Mucosa of descending colon (tissue), 3 donors: Measurements from ENCODE around the gene ST6GALNAC3. TPM values are rescaled to one million over a fixed set of nuclear protein-coding genes. Genes with fewer than 3 reads are reported as not detected.

Experiments used
- ATAC-seq: fragments of 200-7000 bp; cut with Tn5 transposase; one replicate; pipeline ENCODE4 v1.9.1; 2020; ENCODE audit warnings: mild to moderate bottlenecking, moderate library complexity
- DNase-seq, 3 donors: peaks; one replicate each; pipeline ENCODE4 v3.0.0-alpha.2; 2020
- H3K36me3 ChIP-seq: fragments of 200-600 bp; one replicate; pipeline ENCODE4 v1.8.0; 2021; ENCODE audit warnings: low read depth, mild to moderate bottlenecking
- H3K4me1 ChIP-seq: fragments of 200-600 bp; one replicate; pipeline ENCODE4 v1.8.0; 2021; ENCODE audit warnings: low read depth, mild to moderate bottlenecking
- H3K4me3 ChIP-seq: fragments of 200-600 bp; one replicate; pipeline ENCODE4 v1.8.0; 2021; ENCODE audit warnings: mild to moderate bottlenecking
- H3K9me3 ChIP-seq: fragments of 200-600 bp; one replicate; pipeline ENCODE4 v1.8.0; 2021; ENCODE audit warnings: mild to moderate bottlenecking
- intact Hi-C, 2 donors: fragments of 100-400 bp; cut with DNase I in 1 of 2; cut with micrococcal nuclease in 1 of 2; formaldehyde crosslinking; loops; one replicate each; pipeline versions ENCODE4 v1.11.0 to v1.11.1; 2022; cut with DNase I, micrococcal nuclease
- total RNA-seq, 3 donors: library from RNA; stranded (reverse); fragmentation: NEBNext Ultra II Directional in 2 of 3; extraction: Animal tissue kit (Norgen Biotek cat#: 25700) in 2 of 3; gene quantifications; one replicate each; pipeline versions ENCODE4 v1.2.1 to v1.2.4, GENCODE V29; 2021 to 2023
- TF ChIP-seq, protein P1 (sequence below): fragments of 200-600 bp; IDR thresholded peaks from one replicate; pipeline ENCODE4 v1.8.0; 2022; ENCODE audit warnings: antibody characterized with exemption, mild to moderate bottlenecking
- donor health status: DM: no; HTN: no; CAD: no; lungs with moderate emphysema.
- donor health status: DM: no; HTN: no; CAD: no.
- donor health status: DM: no; HTN: yes; CAD: no.

ST6GALNAC3 gene
- total RNA-seq, 3 donors from 2014 or later: 5.4 to 9.0 (median 6.7) TPM

DNA sequence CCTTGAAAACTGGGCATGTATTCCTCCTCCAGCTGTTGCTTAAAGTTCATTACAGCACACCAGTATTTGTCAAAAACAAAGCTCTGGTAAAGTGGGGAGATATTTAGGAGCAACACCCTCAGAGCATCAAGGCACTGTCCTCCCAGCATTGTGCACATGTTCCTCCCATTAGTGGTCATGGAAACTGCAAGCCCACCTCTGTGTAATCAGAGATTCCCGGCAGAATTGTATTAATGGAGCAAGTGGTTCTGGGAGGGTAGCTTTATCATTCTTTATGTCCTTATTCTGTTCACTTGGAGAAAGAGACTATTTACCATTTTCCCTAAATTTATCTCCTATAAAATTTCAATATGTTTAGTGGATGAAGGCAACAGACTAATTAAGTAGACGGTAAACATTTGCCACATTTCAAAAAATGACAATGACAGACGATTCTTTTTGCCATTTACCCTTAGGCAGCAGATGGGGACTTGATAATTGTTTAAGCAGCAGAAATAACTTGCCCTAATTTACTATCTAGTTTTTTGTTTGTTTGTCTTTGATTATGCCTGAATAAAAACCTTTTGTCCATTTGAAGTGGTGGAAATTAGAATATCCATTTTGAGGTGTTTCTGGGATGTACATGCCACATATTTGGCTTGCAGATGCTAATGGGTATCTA is 503.1 kb downstream of the ST6GALNAC3 start:
- no peaks in the 10 kb centered on the region for H3K9me3 ChIP-seq
- H3K4me3 ChIP-seq: no peak overlapping the region
- no peaks in the 10 kb centered on the region for H3K4me1 ChIP-seq
- no peaks in the 10 kb centered on the region for H3K36me3 ChIP-seq
- TF ChIP-seq, protein P1, sequence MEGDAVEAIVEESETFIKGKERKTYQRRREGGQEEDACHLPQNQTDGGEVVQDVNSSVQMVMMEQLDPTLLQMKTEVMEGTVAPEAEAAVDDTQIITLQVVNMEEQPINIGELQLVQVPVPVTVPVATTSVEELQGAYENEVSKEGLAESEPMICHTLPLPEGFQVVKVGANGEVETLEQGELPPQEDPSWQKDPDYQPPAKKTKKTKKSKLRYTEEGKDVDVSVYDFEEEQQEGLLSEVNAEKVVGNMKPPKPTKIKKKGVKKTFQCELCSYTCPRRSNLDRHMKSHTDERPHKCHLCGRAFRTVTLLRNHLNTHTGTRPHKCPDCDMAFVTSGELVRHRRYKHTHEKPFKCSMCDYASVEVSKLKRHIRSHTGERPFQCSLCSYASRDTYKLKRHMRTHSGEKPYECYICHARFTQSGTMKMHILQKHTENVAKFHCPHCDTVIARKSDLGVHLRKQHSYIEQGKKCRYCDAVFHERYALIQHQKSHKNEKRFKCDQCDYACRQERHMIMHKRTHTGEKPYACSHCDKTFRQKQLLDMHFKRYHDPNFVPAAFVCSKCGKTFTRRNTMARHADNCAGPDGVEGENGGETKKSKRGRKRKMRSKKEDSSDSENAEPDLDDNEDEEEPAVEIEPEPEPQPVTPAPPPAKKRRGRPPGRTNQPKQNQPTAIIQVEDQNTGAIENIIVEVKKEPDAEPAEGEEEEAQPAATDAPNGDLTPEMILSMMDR: no peak
- DNase-seq (no peak), ATAC-seq (no peak)
- intact Hi-C loops: no loop called here

DNA sequence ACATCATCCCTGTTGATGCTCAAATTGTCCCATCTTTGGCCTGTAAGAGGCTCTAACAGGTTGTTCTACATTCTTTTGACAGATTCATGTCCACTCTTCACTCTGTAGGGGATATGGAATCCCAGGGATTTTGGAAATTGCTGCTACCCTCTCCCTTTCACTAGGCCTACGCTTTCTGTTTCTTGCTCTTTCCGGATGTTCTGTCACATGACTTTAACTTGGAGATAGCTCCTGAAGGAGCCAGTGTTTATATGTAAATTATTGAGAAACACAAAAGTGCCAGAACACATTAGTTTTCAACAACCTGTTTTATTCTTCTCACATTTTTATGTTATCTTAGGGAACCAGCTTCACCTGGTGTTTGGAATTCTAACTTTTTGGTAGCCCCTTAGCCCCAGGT is 505.7 kb downstream of the ST6GALNAC3 start:
- TF ChIP-seq, protein P1: no peak
- Histone ChIP-seq H3K9me3 (no peaks in the 10 kb centered on the region), H3K36me3 (no peaks in the 10 kb centered on the region), H3K4me1 (no peaks in the 10 kb centered on the region), H3K4me3 (no peak overlapping the region)
- intact Hi-C loops: no loop called here
- DNase-seq (no peak), ATAC-seq (no peak)

DNA sequence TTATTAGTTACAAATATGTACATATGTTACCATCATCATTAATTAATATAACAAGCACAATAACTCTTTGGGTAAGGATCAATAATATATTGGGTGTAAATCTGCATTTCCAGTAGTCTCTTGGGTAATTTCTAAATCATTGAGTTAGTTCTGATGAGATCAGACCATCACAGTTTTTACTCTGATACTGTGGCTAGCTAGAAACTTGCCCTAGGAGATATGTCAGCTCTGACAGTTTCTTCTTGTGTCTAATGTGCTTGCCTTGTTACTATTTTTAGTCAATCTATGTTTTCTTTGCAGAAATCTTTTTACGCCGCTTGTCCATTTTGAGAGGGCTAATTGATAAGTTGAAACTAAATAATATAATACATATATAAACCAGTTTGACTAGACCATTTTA is 507.2 kb downstream of the ST6GALNAC3 start:
- no peak overlapping the region for H3K4me3 ChIP-seq
- intact Hi-C loops: no loop called here
- DNase-seq: no peak
- TF ChIP-seq, protein P1: no peak
- no peaks in the 10 kb centered on the region for H3K4me1 ChIP-seq
- no peaks in the 10 kb centered on the region for H3K36me3 ChIP-seq
- H3K9me3 ChIP-seq: no peaks in the 10 kb centered on the region
- no peak for ATAC-seq

DNA sequence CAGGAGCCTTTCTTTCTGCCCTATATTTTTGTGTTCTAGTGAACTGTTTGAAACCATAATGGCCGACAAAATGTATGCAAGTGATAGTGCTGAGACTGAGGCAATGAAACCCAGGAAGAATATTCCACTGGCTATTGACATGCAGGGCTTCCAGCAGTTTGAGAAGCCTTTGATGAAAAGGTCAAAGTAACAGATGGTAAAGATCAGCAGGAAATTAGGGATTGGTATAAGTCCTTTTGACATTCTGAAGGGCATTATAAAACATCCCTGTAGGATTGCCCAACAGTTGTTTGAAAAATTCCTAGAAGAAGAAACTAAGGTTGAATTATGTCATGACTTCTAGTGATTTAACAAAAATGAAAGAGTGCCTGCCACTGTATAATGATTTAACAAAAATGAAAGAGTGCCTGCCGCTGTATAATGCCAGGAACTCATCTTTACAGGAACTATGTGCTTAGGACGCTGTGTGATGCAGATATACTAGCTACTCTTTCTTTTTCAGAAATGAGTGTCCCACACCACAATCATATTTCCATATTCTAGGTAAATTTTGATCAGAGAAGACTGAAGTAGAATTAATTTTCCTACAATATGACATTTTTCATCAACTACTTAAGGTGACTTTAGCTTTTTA is 508.8 kb downstream of the ST6GALNAC3 start:
- H3K4me1 ChIP-seq: no peaks in the 10 kb centered on the region
- no peak for DNase-seq
- intact Hi-C loops: no loop called here
- H3K36me3 ChIP-seq: no peaks in the 10 kb centered on the region
- no peak overlapping the region for H3K4me3 ChIP-seq
- ATAC-seq: no peak
- TF ChIP-seq, protein P1: no peak
- H3K9me3 ChIP-seq: no peaks in the 10 kb centered on the region

DNA sequence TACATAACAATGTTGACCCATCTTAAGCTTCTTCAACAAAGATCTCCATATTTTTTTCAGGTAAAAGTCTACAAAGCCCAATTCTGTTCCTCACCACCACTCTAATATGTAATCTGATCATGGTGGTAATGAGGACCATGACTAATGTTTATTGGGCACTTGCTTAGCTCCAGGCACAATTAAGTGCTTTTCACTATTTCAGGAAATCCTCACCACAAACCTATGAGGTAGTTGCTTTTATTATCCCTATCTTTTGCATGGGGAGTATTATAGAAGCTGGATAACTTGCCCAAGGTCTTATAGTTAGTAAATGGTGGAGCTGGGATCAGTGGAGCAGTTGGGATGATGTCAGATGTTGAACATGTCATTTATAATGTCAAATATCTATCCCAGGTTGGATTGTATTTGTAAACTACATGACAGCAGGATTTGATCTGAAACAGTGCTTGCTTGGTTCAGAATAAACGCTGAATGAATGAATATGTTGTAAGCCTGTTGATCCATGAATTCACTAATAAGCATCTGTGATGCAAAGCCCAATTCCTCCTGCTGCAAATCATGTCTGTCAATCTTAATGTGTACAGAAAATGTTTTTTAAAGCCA is 509.4 kb downstream of the ST6GALNAC3 start:
- ATAC-seq (no peak), DNase-seq (no peak)
- Histone ChIP-seq H3K4me1 (no peaks in the 10 kb centered on the region), H3K9me3 (no peaks in the 10 kb centered on the region), H3K36me3 (no peaks in the 10 kb centered on the region), H3K4me3 (no peak overlapping the region)
- intact Hi-C loops: no loop called here
- TF ChIP-seq, protein P1: no peak
